HT-29 (cell line): Measurements from ENCODE around the gene IRF9. TPM values are rescaled to one million over a fixed set of nuclear protein-coding genes. Genes with fewer than 3 reads are reported as not detected.

ENCODE experiments used
- DNase-seq: peaks from one replicate; pipeline ENCODE4 v3.0.0-alpha.2; 2015; ENCODE audit warnings: low spot score
- total RNA-seq: library from RNA; depleted of rRNA; stranded (reverse); fragments of >200 nt; shearing (Covaris generic); gene quantifications from 2 replicates; pipeline ENCODE4 v1.2.3, GENCODE V29; 2014

IRF9 gene
- total RNA-seq, 1 experiment from 2014 or later, result 69.8 TPM

DNA sequence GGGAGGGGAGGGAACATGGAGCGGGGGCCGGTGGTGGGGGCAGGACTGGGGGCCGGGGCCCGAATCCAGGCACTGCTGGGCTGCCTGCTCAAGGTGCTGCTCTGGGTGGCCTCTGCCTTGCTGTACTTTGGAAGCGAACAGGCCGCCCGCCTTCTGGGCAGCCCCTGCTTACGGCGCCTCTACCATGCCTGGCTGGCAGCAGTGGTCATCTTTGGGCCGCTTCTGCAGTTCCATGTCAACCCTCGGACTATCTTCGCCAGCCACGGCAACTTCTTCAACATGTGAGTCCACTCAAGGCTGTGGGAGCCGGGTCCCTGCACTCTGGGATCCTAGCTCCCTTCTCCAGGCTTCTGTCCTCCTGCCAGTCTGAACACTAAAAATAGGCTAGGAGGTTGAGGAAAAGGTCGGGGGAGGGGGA, 29.5 kb upstream of the IRF9 start:
- no peak for DNase-seq

GRCh38 chr14:24132061-24132685, 28.9 kb upstream of the IRF9 start:
- no peak for DNase-seq

DNA sequence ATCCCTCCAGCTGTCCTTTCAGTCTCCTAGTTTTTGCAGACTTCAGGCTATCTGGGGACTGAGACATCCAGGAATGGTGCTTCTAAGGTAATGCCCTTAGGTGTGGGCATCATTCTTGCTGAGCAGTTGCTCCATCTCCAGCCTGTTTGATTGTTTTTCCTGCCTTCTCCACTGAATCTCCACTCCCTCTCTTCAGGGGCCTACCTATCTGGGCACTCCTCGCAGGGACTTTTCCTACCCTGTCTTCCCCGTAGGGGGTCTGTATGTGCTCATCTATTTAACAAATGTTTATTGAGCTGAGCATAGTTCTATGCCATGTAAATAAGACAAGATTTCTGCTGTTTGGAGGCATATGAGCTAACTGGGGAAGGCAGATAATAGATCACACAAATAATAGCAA, 28.1 kb upstream of the IRF9 start:
- DNase-seq, result no peak

- no peak for DNase-seq
Observed at GRCh38 chr14:24133735-24134134, 27.3 kb upstream of the IRF9 start.

DNA sequence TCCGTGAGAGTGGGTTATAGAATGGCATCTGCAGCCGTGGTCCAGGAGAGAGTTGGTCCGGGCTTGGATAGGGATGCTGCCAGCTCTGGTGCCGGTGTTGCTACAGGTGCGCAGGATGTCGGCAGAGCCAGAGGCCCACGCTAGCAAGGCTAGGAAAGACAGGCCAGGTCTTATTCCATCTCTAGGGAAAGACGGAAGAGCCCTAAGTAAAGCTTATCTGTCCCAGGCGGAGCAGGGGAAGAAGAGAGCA, 25.6 kb upstream of the IRF9 start:
- DNase-seq, result no peak

DNA sequence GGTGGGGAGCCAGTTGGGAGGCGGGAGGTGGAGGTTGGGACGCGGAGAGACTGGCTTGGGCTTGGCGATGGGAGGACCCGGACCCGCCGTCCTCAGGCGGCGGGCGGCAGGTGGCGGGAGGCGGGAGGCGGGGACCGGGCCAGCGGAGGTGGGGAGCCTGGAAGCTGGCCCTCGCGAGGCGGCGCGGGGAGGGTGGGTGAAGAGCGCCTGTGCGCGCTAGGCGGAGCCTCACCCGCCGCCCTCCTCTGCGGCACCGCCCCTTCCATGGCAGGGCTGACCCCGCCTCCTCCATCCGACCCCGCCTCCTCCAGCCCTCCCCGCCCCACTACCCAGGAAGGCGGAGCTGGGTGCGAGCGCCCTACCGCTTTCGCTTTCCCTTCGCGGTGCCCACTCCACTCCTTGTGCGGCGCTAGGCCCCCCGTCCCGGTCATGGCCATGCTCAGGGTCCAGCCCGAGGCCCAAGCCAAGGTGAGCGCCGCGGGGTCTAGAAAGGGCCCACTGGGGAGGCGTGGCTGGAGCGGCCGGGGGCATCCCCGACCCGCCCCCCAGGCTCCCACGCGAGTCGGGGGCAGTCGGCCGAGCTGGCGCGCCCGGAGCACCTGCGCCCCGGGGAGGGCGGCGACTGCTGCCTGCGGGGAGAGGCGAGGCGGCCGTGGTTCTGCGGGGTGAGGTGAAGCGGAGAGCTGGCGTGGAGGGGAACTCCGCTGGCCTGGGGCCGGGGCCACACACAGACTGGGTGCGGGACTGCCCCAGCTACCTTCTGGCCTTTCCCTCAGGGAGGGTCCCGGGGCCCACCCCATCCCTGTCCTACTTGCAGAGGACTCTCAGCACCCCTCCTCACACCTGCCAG, 25.0 kb upstream of the IRF9 start, which contains the start of gene PSME1:
PSME1 (plus strand) TSS at position 361 of the 850 bp plus-strand sequence; CDS start at position 430, 69 bp downstream.
- peak; percentile 82 for DNase-seq

DNA sequence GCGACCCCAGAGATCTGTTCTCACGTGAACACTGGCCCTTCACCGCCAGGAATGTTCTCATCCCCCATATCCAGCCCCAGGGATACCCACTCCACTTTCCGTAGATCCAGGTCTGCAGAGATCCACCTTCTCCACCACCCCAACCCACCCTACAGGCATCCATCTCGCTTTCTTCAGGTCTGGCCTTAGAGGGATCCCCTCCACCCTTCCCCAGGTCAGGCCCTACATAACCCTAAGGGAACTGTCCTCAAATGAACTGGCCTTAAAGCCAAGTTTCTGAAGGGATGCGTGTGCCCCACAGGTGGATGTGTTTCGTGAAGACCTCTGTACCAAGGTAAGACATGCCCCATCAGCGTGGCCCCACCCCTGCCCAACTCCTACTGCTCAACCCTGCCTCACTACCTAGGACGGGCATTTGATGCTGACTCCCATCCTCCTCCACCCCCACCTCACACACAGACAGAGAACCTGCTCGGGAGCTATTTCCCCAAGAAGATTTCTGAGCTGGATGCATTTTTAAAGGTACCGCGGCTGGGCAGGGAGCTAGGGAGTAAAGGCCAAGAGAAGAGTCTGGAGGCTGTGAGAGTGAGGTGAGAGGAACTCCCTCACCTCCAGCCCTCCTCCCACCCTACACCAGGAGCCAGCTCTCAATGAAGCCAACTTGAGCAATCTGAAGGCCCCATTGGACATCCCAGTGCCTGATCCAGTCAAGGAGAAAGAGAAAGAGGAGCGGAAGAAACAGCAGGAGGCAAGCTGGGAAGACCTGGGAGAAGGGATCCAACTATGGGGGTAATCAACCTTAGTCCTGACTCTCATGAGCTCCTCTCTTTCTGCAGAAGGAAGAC, 24.2 kb upstream of the IRF9 start:
- DNase-seq, result peak; percentile 11

DNA sequence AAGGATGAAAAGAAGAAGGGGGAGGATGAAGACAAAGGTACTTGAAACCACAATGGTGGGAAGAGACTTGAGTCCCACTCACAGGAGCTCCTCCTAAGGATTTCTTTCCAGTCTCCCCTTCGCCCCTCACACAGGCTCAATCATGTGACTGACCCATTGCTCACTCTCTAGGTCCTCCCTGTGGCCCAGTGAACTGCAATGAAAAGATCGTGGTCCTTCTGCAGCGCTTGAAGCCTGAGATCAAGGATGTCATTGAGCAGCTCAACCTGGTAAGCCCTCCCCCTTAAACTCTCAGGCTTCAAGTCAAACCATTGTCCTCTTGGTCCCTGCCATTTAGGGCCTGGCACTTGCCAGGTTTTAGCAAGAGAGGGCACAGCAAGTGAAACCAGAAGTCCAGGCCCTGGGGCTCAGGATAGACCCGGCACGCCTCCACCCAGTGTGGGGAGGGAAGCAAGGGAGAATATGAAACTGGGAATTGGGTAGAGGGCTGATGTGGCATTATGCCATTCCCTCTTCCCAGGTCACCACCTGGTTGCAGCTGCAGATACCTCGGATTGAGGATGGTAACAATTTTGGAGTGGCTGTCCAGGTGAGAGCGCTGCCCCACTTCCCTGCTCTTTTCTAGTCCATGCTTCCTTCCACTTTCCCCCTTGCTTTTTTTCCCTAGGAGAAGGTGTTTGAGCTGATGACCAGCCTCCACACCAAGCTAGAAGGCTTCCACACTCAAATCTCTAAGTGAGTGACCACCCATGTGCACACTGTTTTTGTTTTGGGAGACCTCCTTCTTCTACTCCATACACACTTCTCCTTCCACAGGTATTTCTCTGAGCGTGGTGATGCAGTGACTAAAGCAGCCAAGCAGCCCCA, 23.3 kb upstream of the IRF9 start:
- no peak for DNase-seq

DNA sequence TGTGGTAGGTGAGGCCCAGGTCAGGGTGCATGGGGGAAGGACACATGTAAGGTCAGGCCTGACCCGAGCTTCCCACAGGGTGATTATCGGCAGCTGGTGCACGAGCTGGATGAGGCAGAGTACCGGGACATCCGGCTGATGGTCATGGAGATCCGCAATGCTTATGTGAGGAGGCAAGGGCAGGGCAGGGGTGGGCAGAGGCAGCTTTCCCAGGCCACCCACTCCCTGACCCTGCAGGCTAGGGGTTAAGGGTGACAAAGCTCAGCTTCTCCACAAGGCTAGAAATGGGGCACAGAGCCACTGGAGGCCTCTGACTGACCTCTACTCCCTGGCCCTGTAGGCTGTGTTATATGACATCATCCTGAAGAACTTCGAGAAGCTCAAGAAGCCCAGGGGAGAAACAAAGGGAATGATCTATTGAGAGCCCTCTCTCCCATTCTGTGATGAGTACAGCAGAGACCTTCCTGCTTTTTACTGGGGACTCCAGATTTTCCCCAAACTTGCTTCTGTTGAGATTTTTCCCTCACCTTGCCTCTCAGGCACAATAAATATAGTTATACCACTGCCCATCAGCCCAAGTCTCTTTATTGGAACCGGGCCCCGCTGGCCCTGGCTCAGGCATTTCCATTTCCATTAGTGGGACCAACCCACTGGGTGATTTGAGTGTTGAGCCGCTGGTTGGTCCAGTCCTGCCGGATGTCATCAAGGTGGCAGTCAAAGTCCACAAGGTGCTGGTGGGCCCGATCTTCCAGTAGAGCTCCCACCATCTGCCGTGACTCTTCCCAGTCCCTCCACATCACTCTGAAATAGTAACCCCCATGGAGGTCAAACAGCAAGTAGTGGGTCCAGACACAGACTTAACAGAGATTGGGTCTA, 22.4 kb upstream of the IRF9 start:
- DNase-seq, result no peak

GRCh38 chr14:24139272-24139934, 21.7 kb upstream of the IRF9 start:
- DNase-seq, result peak; percentile 32

DNA sequence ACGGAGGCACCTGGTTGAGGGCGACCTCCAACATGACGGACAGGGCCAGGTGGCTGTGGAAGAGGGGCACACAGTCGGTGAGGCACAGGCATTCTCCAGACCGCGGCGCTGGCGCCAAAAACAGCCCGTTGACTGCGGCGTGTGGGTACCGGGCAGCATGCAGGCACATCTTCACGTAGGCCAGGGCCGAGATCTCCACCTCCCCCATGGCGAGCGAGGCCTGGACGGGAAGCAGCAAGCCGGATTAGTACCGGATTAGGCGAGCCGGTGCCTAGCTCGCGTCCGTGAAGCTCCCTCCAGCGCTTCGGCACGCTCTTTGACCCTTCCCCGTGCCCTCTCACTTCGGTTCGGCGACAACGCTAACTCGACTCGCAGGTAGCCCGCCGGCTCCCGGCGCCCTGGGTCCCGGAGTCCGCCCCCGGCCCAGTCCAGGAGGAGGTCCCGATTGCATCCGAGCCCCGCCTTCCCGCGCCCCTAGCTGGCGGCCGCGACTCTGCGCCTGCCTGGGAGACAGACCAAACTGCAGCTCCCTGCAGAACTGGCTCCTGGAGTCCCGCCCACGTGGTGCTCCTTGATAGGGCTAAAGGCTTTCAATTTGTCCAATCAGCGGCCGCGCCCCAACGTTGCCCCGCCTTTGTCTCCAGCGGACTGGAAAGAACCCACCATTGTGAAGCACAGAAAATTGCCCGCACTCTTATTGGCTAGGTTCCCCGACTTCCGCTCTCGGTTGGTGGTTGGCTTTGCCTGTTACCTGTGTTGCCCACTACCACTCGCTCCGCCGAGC, 19.8 kb upstream of the IRF9 start, which contains the start of gene EMC9:
EMC9 (minus strand) TSS at position 495 of the 784 bp plus-strand sequence; CDS start at position 208, 287 bp downstream.
- peak; percentile 98 for DNase-seq

DNA sequence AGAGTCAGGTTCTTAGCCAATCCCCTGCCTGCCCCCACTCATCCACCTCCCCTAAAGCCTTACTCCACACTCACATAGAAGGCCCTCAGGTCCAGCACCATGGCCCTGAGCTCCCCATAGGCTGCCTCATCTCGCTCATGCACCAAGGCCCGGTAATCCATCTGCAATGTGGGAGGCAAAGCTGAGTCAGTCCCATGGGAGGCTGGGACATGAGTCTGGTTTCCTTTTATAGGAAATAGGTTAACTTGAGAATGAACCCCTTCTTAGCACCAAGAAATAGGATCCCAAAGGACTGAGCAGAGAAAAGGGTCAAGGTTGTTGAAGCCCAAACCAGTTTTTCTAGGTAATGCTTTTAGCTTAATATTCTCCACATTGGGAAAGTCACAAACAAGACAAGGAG, 17.6 kb upstream of the IRF9 start:
- no peak for DNase-seq

GRCh38 chr14:24144451-24144850, 16.6 kb upstream of the IRF9 start:
- no peak for DNase-seq

DNA sequence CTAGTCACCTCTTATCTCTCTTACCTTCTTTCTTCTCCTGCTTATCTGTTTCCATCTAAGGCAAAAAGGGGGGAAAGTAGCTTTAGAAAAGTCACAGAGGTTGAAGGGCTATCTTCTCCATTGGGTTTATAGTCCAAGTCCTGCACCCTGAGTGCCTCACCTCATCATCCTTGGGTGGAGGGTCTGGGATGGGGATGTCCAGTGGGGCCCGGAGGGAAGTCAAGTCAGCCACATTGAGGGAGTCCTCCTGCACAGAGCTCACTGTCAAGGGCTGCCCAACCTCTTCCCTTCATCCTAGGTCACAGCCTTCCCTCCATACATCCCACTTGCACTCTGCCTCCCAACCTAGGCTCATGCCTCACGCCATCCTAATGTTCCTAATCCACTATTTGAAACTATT, 15.8 kb upstream of the IRF9 start:
- DNase-seq, result no peak

DNA sequence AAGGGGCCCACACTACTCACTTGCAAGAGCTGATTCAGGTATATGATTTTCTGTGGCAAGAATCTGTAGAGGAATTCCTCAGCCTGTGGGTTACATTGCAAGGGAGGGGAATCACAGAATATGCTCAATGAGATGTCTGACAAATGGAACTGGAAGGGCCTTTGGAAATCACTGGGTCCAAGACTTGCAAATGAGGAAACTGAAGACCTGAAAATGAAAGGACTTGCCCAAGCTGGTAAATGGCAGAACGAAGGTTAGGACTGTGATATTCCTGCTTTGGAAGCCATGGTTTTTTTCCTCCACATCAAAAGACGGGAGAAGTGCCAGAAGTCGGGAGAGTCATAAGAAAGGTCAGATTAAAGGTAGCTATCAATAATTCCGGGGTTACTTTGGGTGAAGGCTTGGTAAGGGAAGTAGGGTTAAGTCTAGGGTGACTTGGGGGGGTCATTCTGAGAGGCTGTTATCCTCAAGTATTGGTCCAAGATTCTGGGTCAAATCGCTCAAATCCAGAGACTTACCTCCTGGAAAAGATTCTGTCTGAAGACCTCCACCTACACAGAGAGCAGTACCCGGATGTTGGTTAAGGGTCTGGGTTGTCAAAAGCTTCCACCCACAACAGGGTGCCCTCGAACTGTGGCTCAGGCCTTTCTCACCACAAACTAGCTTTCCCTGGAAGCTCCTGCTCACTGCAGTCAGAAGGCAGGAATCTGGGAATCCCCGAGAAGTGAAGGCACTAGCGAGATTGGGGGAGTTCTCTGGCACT, 15.2 kb upstream of the IRF9 start:
- no peak for DNase-seq

GRCh38 chr14:24146453-24146977, 14.6 kb upstream of the IRF9 start, which contains the start of gene PSME2:
PSME2 (minus strand) TSS chr14:24146610; CDS start chr14:24146581, 29 bp downstream.
- DNase-seq, result peak; percentile 88

DNA sequence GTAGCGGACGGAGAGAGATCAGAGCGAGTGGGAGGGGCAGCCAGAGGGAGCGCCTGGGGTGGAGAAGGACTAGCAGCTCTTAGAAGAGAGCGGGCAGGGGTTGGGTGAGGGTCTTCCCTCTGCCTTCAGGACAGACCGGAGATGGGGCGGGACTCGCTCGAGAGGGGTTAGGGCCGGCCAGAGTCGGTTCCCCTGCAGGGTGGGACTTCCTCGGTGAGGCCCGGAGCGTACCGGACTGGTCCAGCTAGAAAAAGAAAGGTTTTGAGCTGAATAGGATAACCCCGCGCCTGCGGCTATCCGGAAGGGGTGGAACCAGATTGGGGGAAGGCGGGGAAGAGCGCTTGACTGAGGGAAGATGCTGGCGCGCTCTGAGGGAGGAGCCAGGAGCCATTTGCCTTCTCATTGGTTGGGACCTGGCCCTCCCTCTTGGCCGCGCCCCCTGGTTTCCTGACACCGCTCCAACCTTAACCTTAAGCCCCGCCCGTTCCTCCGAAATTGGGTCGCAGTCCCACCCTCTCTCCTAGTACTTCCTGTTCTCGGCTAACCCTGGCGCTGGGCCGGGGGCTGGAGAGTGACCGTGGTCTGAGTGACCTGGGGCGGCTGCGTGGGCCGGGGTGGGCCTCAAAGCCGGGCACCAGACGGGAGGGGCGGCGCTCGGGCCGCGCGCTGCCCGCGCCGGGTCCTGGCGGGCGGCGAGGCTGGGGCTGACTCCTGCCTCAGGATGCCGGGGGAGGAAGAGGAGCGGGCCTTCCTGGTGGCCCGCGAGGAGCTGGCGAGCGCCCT, 13.9 kb upstream of the IRF9 start, which contains the start of gene RNF31:
RNF31 (plus strand) TSS at position 521 of the 783 bp plus-strand sequence; CDS start at position 722, 201 bp downstream.
- DNase-seq, result peak; percentile 94
